Stromal cell of bone marrow (primary cell): ENCODE results near the gene KCNA4.
"Not testable (repeated sequence)": the region's sequence is repeated elsewhere in the genome, so short reads cannot be mapped to it uniquely, and the experiment has no call there.

Experiments used
- DNase-seq: peaks from one replicate; pipeline ENCODE4 v3.0.0-alpha.2; 2012; ENCODE audit warnings: low read depth

The KCNA4 gene

GRCh38 chr11:30016588-30017363 is at the start of gene KCNA4:
Gene KCNA4, minus strand, starts transcription at chr11:30017030. Its CDS starts 4,352 bp downstream, at chr11:30012678.
- DNase-seq, result peak; percentile 0

- DNase-seq, result no peak
Observed at GRCh38 chr11:30062103-30062502, 45.3 kb upstream of the KCNA4 start.

- DNase-seq, result no peak
Observed at GRCh38 chr11:30059172-30059815, 42.5 kb upstream of the KCNA4 start.

- DNase-seq, result no peak
Observed at GRCh38 chr11:30049214-30049613, 32.4 kb upstream of the KCNA4 start.

GRCh38 chr11:30046578-30046945 is 29.7 kb upstream of the KCNA4 start:
- DNase-seq, result no peak

- DNase-seq, result no peak
Observed at GRCh38 chr11:30045921-30046577, 29.2 kb upstream of the KCNA4 start.

- DNase-seq, result no peak
Observed at GRCh38 chr11:30045144-30045543, 28.3 kb upstream of the KCNA4 start.

- DNase-seq, result no peak
Observed at GRCh38 chr11:30041171-30041570, 24.3 kb upstream of the KCNA4 start.

- not testable (repeated sequence) for DNase-seq
Observed at GRCh38 chr11:30034746-30035145, 17.9 kb upstream of the KCNA4 start.

GRCh38 chr11:30034166-30034565 is 17.3 kb upstream of the KCNA4 start:
- not testable (repeated sequence) for DNase-seq

- DNase-seq, result no peak
Observed at GRCh38 chr11:30025396-30026139, 8.7 kb upstream of the KCNA4 start.

GRCh38 chr11:30023074-30023473 is 6.2 kb upstream of the KCNA4 start:
- DNase-seq, result no peak

- DNase-seq, result no peak
Observed at GRCh38 chr11:30019481-30019880, 2.7 kb upstream of the KCNA4 start.

- no peak for DNase-seq
Observed at GRCh38 chr11:30018495-30018894, 1.7 kb upstream of the KCNA4 start.

GRCh38 chr11:30017445-30017895 is 640 bp upstream of the KCNA4 start:
- no peak for DNase-seq

GRCh38 chr11:30015725-30016412 is 961 bp downstream of the KCNA4 start:
- DNase-seq, result no peak

GRCh38 chr11:30012346-30012745 is 4.5 kb downstream of the KCNA4 start:
- no peak for DNase-seq

GRCh38 chr11:30009060-30009459 is 7.8 kb downstream of the KCNA4 start:
- DNase-seq, result no peak

- no peak for DNase-seq
Observed at GRCh38 chr11:30006876-30007275, 10.0 kb downstream of the KCNA4 start.

- no peak for DNase-seq
Observed at GRCh38 chr11:30002157-30002785, 14.6 kb downstream of the KCNA4 start.
